ENCODE results near the gene COPG2. TPM values are rescaled to one million over a fixed set of nuclear protein-coding genes. Genes with fewer than 3 reads are reported as not detected.
"Not testable (repeated sequence)": the region's sequence is repeated elsewhere in the genome, so short reads cannot be mapped to it uniquely, and the experiment has no call there.

Gene COPG2
- 10 to 100 TPM; 32.7 to 35.7 TPM for total RNA-seq

- peak; percentile 74 for DNase-seq
- H3K4me1 Mint-ChIP-seq (ENCODE audit: low read depth) = peaks cover 14% of the 10 kb centered on the region
- H3K27ac Mint-ChIP-seq = peak within 1 kb of the TSS; percentile 24
- intact Hi-C loops (cut with micrococcal nuclease) = loop anchor here (1.0 kb wide), 2 partner anchors 27 to 598 kb away; partner anchors contain the start of gene KLHDC10
- H3K36me3 Mint-ChIP-seq (ENCODE audit: low read depth) = peaks cover 7% of the 10 kb centered on the region
- peaks cover 7% of the 10 kb centered on the region for H3K27me3 Mint-ChIP-seq (ENCODE audit: low read depth)
- no peaks in the 10 kb centered on the region for H3K9me3 Mint-ChIP-seq
- CTCF ChIA-PET = interaction anchor here (0.6 kb wide), 1 partner anchor 78 kb away, joined by 3 read pairs; no protein-coding TSS in a partner anchor
- peak within 1 kb of the TSS; percentile 82 for H3K4me3 Mint-ChIP-seq
Observed at GRCh38 chr7:130668258-130669084, at the start of gene COPG2. COPG2 (minus strand) TSS chr7:130668748; CDS start chr7:130668668, 80 bp downstream.

- no peak overlapping the region for H3K27ac Mint-ChIP-seq
- peaks cover 5% of the 10 kb centered on the region for H3K27me3 Mint-ChIP-seq (ENCODE audit: low read depth)
- H3K4me3 Mint-ChIP-seq = no peak overlapping the region
- intact Hi-C loops (cut with micrococcal nuclease) = no loop called here
- H3K36me3 Mint-ChIP-seq (ENCODE audit: low read depth) = no peaks in the 10 kb centered on the region
- CTCF ChIA-PET = no interaction called here
- no peaks in the 10 kb centered on the region for H3K4me1 Mint-ChIP-seq (ENCODE audit: low read depth)
- DNase-seq = no peak
- H3K9me3 Mint-ChIP-seq = no peaks in the 10 kb centered on the region
Observed at GRCh38 chr7:130712416-130712815, 43.9 kb upstream of the COPG2 start.

- Mint-ChIP-seq H3K4me1 (ENCODE audit: low read depth) (no peaks in the 10 kb centered on the region), H3K27me3 (ENCODE audit: low read depth) (peaks cover 19% of the 10 kb centered on the region), H3K36me3 (ENCODE audit: low read depth) (no peaks in the 10 kb centered on the region), H3K27ac (no peak overlapping the region), H3K9me3 (peaks cover 5% of the 10 kb centered on the region), H3K4me3 (no peak overlapping the region)
- CTCF ChIA-PET = no interaction called here
- intact Hi-C loops (cut with micrococcal nuclease) = no loop called here
- no peak for DNase-seq
Observed at GRCh38 chr7:130708766-130709165, 40.2 kb upstream of the COPG2 start.

GRCh38 chr7:130708001-130708400 is 39.5 kb upstream of the COPG2 start:
- Mint-ChIP-seq H3K4me3 (no peak overlapping the region), H3K27ac (no peak overlapping the region), H3K36me3 (ENCODE audit: low read depth) (no peaks in the 10 kb centered on the region), H3K9me3 (peaks cover 5% of the 10 kb centered on the region), H3K4me1 (ENCODE audit: low read depth) (no peaks in the 10 kb centered on the region), H3K27me3 (ENCODE audit: low read depth) (peaks cover 18% of the 10 kb centered on the region)
- CTCF ChIA-PET = interaction anchor here (0.7 kb wide), 1 partner anchor 251 kb away, joined by 3 read pairs; no protein-coding TSS in a partner anchor
- intact Hi-C loops (cut with micrococcal nuclease) = no loop called here
- DNase-seq = no peak

- no peaks in the 10 kb centered on the region for H3K4me1 Mint-ChIP-seq (ENCODE audit: low read depth)
- no peak overlapping the region for H3K27ac Mint-ChIP-seq
- intact Hi-C loops (cut with micrococcal nuclease) = no loop called here
- H3K36me3 Mint-ChIP-seq (ENCODE audit: low read depth) = no peaks in the 10 kb centered on the region
- no peak for DNase-seq
- CTCF ChIA-PET = no interaction called here
- H3K4me3 Mint-ChIP-seq = no peak overlapping the region
- peaks cover 5% of the 10 kb centered on the region for H3K9me3 Mint-ChIP-seq
- peaks cover 14% of the 10 kb centered on the region for H3K27me3 Mint-ChIP-seq (ENCODE audit: low read depth)
Observed at GRCh38 chr7:130703851-130704250, 35.3 kb upstream of the COPG2 start.

- no peak overlapping the region for H3K27ac Mint-ChIP-seq
- peaks cover 2% of the 10 kb centered on the region for H3K9me3 Mint-ChIP-seq
Observed at GRCh38 chr7:130701650-130702049, 33.1 kb upstream of the COPG2 start.

GRCh38 chr7:130700760-130701159 is 32.2 kb upstream of the COPG2 start:
- no peak for DNase-seq
- Mint-ChIP-seq H3K36me3 (ENCODE audit: low read depth) (no peaks in the 10 kb centered on the region), H3K4me3 (no peak overlapping the region), H3K4me1 (ENCODE audit: low read depth) (no peaks in the 10 kb centered on the region), H3K27ac (no peak overlapping the region), H3K27me3 (ENCODE audit: low read depth) (peaks cover 3% of the 10 kb centered on the region), H3K9me3 (no peaks in the 10 kb centered on the region)
- intact Hi-C loops (cut with micrococcal nuclease) = no loop called here
- CTCF ChIA-PET = interaction anchor here (0.5 kb wide), 1 partner anchor 212 kb away, joined by 3 read pairs; no protein-coding TSS in a partner anchor

More at GRCh38 chr7:130701650-130702049, 33.1 kb upstream of the COPG2 start:
- H3K4me3 Mint-ChIP-seq = no peak overlapping the region
- CTCF ChIA-PET = interaction anchor here (0.7 kb wide), 1 partner anchor 409 kb away, joined by 4 read pairs; no protein-coding TSS in a partner anchor
- no peaks in the 10 kb centered on the region for H3K4me1 Mint-ChIP-seq (ENCODE audit: low read depth)
- H3K27me3 Mint-ChIP-seq (ENCODE audit: low read depth) = peaks cover 10% of the 10 kb centered on the region
- intact Hi-C loops (cut with micrococcal nuclease) = no loop called here
- DNase-seq = no peak
- H3K36me3 Mint-ChIP-seq (ENCODE audit: low read depth) = no peaks in the 10 kb centered on the region

- Mint-ChIP-seq H3K27ac (no peak overlapping the region), H3K36me3 (ENCODE audit: low read depth) (no peaks in the 10 kb centered on the region)
Observed at GRCh38 chr7:130699686-130700085, 31.1 kb upstream of the COPG2 start.

GRCh38 chr7:130697820-130698219 is 29.3 kb upstream of the COPG2 start:
- DNase-seq = no peak
- intact Hi-C loops (cut with micrococcal nuclease) = loop anchor here (2.0 to 10.0 kb wide), 2 partner anchors 203 to 455 kb away; partner anchors contain the start of gene MEST
- H3K27me3 Mint-ChIP-seq (ENCODE audit: low read depth) = no peaks in the 10 kb centered on the region
- no peaks in the 10 kb centered on the region for H3K4me1 Mint-ChIP-seq (ENCODE audit: low read depth)
- CTCF ChIA-PET = no interaction called here
- no peak overlapping the region for H3K4me3 Mint-ChIP-seq
- no peaks in the 10 kb centered on the region for H3K36me3 Mint-ChIP-seq (ENCODE audit: low read depth)
- no peaks in the 10 kb centered on the region for H3K9me3 Mint-ChIP-seq
- no peak overlapping the region for H3K27ac Mint-ChIP-seq

More at GRCh38 chr7:130699686-130700085, 31.1 kb upstream of the COPG2 start:
- H3K4me1 Mint-ChIP-seq (ENCODE audit: low read depth) = no peaks in the 10 kb centered on the region
- peaks cover 1% of the 10 kb centered on the region for H3K27me3 Mint-ChIP-seq (ENCODE audit: low read depth)
- CTCF ChIA-PET = no interaction called here
- H3K9me3 Mint-ChIP-seq = no peaks in the 10 kb centered on the region
- no peak for DNase-seq
- H3K4me3 Mint-ChIP-seq = no peak overlapping the region
- intact Hi-C loops (cut with micrococcal nuclease) = loop anchor here (10.0 kb wide), 1 partner anchor 205 kb away; the partner anchor contains the start of gene MEST

GRCh38 chr7:130695840-130696239 is 27.3 kb upstream of the COPG2 start:
- intact Hi-C loops (cut with micrococcal nuclease) = loop anchor here (2.0 to 10.0 kb wide), 2 partner anchors 201 to 453 kb away; partner anchors contain the start of gene MEST
- no peaks in the 10 kb centered on the region for H3K36me3 Mint-ChIP-seq (ENCODE audit: low read depth)
- H3K27me3 Mint-ChIP-seq (ENCODE audit: low read depth) = no peaks in the 10 kb centered on the region
- H3K9me3 Mint-ChIP-seq = no peaks in the 10 kb centered on the region
- no peaks in the 10 kb centered on the region for H3K4me1 Mint-ChIP-seq (ENCODE audit: low read depth)
- no peak overlapping the region for H3K27ac Mint-ChIP-seq
- H3K4me3 Mint-ChIP-seq = no peak overlapping the region
- CTCF ChIA-PET = interaction anchor here (0.7 kb wide), 1 partner anchor 419 kb away, joined by 3 read pairs; no protein-coding TSS in a partner anchor
- DNase-seq = no peak

GRCh38 chr7:130692396-130692795 is 23.8 kb upstream of the COPG2 start:
- H3K27ac Mint-ChIP-seq; CTCF ChIA-PET; DNase-seq; H3K27me3 Mint-ChIP-seq (ENCODE audit: low read depth); H3K4me1 Mint-ChIP-seq (ENCODE audit: low read depth); H3K9me3 Mint-ChIP-seq; H3K36me3 Mint-ChIP-seq (ENCODE audit: low read depth); H3K4me3 Mint-ChIP-seq: not testable (repeated sequence)
- intact Hi-C loops (cut with micrococcal nuclease) = loop anchor here (10.0 kb wide), 1 partner anchor 198 kb away; the partner anchor contains the start of gene MEST

- H3K4me3 Mint-ChIP-seq = no peak overlapping the region
- H3K9me3 Mint-ChIP-seq = peaks cover 4% of the 10 kb centered on the region
- peaks cover 2% of the 10 kb centered on the region for H3K27me3 Mint-ChIP-seq (ENCODE audit: low read depth)
- CTCF ChIA-PET = no interaction called here
- no peaks in the 10 kb centered on the region for H3K4me1 Mint-ChIP-seq (ENCODE audit: low read depth)
- no peak for DNase-seq
- H3K36me3 Mint-ChIP-seq (ENCODE audit: low read depth) = no peaks in the 10 kb centered on the region
- H3K27ac Mint-ChIP-seq = no peak overlapping the region
- intact Hi-C loops (cut with micrococcal nuclease) = loop anchor here (10.0 kb wide), 1 partner anchor 195 kb away; the partner anchor contains the start of gene MEST
Observed at GRCh38 chr7:130689683-130690082, 21.1 kb upstream of the COPG2 start.
